A673 (cell line): Measurements from ENCODE around the gene OLIG2. TPM values are rescaled to one million over a fixed set of nuclear protein-coding genes. Genes with fewer than 3 reads are reported as not detected.

Source experiments
- BruUV-seq: library from RNA; stranded (reverse); fragments of 400-500 nt; replicated peaks from 2 replicates; lab custom pipeline; 2021; lab: Mats Ljungman, UMichigan
- CTCF ChIA-PET: fragments of 300-600 bp; sonication (Branson Sonifier 250); formaldehyde crosslinking; loops from one replicate; lab custom pipeline; 2022; ENCODE audit warnings: antibody characterized with exemption; lab: Charles Lee
- POLR2A ChIA-PET: fragments of 300-600 bp; sonication (Branson Sonifier 250); formaldehyde crosslinking; loops from one replicate; lab custom pipeline; 2022; ENCODE audit warnings: antibody characterized with exemption; ENCODE audit not compliant: low non-redundant PET; lab: Charles Lee
- DNase-seq: peaks from one replicate; pipeline ENCODE4 v3.0.0-alpha.2; 2015; ENCODE audit warnings: low spot score
- H3K27ac ChIP-seq: fragments of 200-600 bp; sonication (generic); 2 replicates; pipeline ENCODE4 v1.5.1; 2016; ENCODE audit warnings: mixed run types, low read depth, mild to moderate bottlenecking, mixed read lengths, antibody characterized with exemption, low read length; ENCODE audit not compliant: poor library complexity, severe bottlenecking
- H3K27me3 ChIP-seq: fragments of 200-600 bp; sonication (generic); replicated peaks from 2 replicates; pipeline ENCODE4 v1.6.1; 2017; ENCODE audit warnings: mixed run types, low read depth, mild to moderate bottlenecking, mixed read lengths, antibody characterized with exemption, low read length; ENCODE audit not compliant: insufficient read depth, poor library complexity
- H3K36me3 ChIP-seq: fragments of 200-600 bp; sonication (generic); 2 replicates; pipeline ENCODE4 v1.6.1; 2016; ENCODE audit warnings: mixed run types, mild to moderate bottlenecking, mixed read lengths, antibody characterized with exemption, low read length; ENCODE audit not compliant: insufficient read depth, poor library complexity, severe bottlenecking
- H3K4me1 ChIP-seq: fragments of 200-600 bp; sonication (generic); 2 replicates; pipeline ENCODE4 v1.6.1; 2017; ENCODE audit warnings: mixed run types, mild to moderate bottlenecking, mixed read lengths, antibody characterized with exemption, low read length; ENCODE audit not compliant: insufficient read depth, poor library complexity, severe bottlenecking
- H3K4me3 ChIP-seq: fragments of 200-600 bp; sonication (generic); 2 replicates; pipeline ENCODE4 v1.5.1; 2016; ENCODE audit warnings: low read depth, mixed run types, mild to moderate bottlenecking, mixed read lengths, low read length; ENCODE audit not compliant: poor library complexity, severe bottlenecking
- H3K9me3 ChIP-seq: fragments of 200-600 bp; sonication (generic); 2 replicates; pipeline ENCODE4 v1.6.1; 2016; ENCODE audit warnings: mixed run types, low read depth, mild to moderate bottlenecking, mixed read lengths, antibody characterized with exemption, low read length; ENCODE audit not compliant: poor library complexity, severe bottlenecking
- EZH2 ChIP-seq: fragments of 200-600 bp; sonication (generic); IDR thresholded peaks from 2 replicates; pipeline ENCODE4 v1.6.1; 2017; ENCODE audit warnings: borderline replicate concordance, low read depth, mild to moderate bottlenecking, mixed read lengths, antibody characterized with exemption, low read length; ENCODE audit not compliant: poor library complexity, severe bottlenecking
- intact Hi-C: fragments of 100-400 bp; cut with micrococcal nuclease; formaldehyde crosslinking; loops from one replicate; pipeline ENCODE4 v1.10.0; 2022; ENCODE audit not compliant: unreplicated experiment
- total RNA-seq: library from RNA; stranded (reverse); gene quantifications from 2 replicates; pipeline ENCODE4 v1.2.3, GENCODE V29; 2021
- TF ChIP-seq, protein P1 (sequence below): fragments of 300-800, 200-600 bp; sonication (generic); conservative IDR thresholded peaks from 2 replicates; pipeline ENCODE4 v1.5.1; 2017; ENCODE audit warnings: low read depth, mild to moderate bottlenecking, antibody characterized with exemption, low read length, moderate library complexity, mixed read lengths

Gene OLIG2
- total RNA-seq, 1 experiment from 2014 or later, result not detected

DNA sequence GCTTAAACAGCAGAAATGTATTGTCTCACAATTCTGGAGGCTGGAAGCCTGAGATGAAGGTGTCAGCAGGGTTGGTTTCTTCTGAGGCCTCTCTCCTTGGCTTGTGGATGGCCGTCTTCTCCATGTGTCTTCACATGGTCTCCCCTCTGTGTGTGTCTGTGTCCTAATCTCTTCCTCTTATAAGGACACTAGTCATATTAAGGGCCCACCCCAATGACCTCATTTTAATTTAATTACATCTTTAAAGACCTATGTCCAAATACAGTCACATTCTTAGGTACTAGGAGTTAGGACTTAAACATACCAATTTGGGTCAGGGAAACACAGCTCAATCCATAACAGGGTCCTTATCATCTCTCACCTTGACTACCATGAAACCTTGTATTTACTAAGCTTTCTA is 14.8 kb upstream of the OLIG2 start:
- no peak for DNase-seq
- H3K36me3 ChIP-seq, result no peaks in the 10 kb centered on the region
- BruUV-seq, result no TSS peak
- intact Hi-C loops, result no loop called here
- H3K27me3 ChIP-seq, result peaks cover 92% of the 10 kb centered on the region
- H3K27ac ChIP-seq, result no peak overlapping the region
- H3K9me3 ChIP-seq, result no peaks in the 10 kb centered on the region
- POLR2A ChIA-PET, result no interaction called here
- no peaks in the 10 kb centered on the region for H3K4me1 ChIP-seq
- H3K4me3 ChIP-seq, result no peak overlapping the region
- no peak for TF ChIP-seq EZH2
- TF ChIP-seq, protein P1, sequence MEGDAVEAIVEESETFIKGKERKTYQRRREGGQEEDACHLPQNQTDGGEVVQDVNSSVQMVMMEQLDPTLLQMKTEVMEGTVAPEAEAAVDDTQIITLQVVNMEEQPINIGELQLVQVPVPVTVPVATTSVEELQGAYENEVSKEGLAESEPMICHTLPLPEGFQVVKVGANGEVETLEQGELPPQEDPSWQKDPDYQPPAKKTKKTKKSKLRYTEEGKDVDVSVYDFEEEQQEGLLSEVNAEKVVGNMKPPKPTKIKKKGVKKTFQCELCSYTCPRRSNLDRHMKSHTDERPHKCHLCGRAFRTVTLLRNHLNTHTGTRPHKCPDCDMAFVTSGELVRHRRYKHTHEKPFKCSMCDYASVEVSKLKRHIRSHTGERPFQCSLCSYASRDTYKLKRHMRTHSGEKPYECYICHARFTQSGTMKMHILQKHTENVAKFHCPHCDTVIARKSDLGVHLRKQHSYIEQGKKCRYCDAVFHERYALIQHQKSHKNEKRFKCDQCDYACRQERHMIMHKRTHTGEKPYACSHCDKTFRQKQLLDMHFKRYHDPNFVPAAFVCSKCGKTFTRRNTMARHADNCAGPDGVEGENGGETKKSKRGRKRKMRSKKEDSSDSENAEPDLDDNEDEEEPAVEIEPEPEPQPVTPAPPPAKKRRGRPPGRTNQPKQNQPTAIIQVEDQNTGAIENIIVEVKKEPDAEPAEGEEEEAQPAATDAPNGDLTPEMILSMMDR, result no peak
- CTCF ChIA-PET, result no interaction called here

DNA sequence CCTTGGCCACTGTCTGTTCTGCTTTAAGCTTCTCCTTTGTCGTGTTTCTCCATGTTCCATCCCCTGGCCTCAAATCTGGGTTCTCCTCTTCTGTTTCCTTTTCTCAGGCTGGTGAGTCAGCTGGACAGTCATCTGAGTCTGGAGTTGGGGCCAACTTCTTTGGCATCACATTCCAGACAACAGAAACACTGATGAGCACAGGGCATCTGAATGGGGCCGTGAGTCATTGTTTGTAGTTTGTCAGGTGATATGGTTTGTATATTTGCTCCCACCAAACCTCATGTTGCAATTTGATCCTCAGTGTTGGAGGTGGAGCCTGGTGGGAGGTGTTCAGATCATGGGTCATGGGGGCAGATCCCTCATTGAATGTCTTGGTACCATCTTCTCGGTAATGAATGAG is 14.3 kb upstream of the OLIG2 start:
- TF ChIP-seq, protein P1, result no peak
- TF ChIP-seq EZH2, result no peak
- no peaks in the 10 kb centered on the region for H3K36me3 ChIP-seq
- no peak overlapping the region for H3K27ac ChIP-seq
- H3K4me3 ChIP-seq, result no peak overlapping the region
- no peak for DNase-seq
- CTCF ChIA-PET, result no interaction called here
- POLR2A ChIA-PET, result no interaction called here
- H3K4me1 ChIP-seq, result no peaks in the 10 kb centered on the region
- intact Hi-C loops, result no loop called here
- H3K27me3 ChIP-seq, result peaks cover 95% of the 10 kb centered on the region
- H3K9me3 ChIP-seq, result no peaks in the 10 kb centered on the region
- no TSS peak for BruUV-seq

DNA sequence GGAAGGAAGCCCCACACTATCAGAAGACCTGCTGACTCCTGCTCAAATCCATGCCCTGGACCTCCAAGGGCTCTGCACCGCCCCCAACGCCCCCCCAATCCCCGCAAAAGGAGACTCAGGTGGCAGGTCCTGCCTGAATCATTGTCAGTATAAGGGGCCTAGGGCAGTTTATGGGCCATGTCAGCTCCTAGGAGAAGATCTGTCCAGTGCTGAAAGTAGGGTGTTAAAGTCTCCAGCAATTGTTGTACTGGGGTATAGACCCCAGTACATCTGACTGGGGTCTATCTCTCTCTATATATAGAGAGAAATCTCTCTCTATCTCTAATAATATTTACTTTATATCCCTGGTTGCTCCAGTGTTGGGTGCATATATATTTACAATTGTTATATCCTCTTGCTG is 12.1 kb upstream of the OLIG2 start:
- Histone ChIP-seq H3K27ac (no peak overlapping the region), H3K27me3 (peaks cover 96% of the 10 kb centered on the region), H3K9me3 (no peaks in the 10 kb centered on the region), H3K36me3 (no peaks in the 10 kb centered on the region), H3K4me1 (no peaks in the 10 kb centered on the region), H3K4me3 (no peak overlapping the region)
- TF ChIP-seq, protein P1, result no peak
- TF ChIP-seq EZH2, result no peak
- intact Hi-C loops, result no loop called here
- ChIA-PET CTCF (no interaction called here), POLR2A (no interaction called here)
- no peak for DNase-seq
- BruUV-seq, result no TSS peak
